ENCODE data around the gene RPAP3. TPM values are rescaled to one million over a fixed set of nuclear protein-coding genes. Genes with fewer than 3 reads are reported as not detected.

The RPAP3 gene
- total and polyA plus RNA-seq, 2 experiments from 2014 or later = 31.4 to 69.9 TPM

DNA sequence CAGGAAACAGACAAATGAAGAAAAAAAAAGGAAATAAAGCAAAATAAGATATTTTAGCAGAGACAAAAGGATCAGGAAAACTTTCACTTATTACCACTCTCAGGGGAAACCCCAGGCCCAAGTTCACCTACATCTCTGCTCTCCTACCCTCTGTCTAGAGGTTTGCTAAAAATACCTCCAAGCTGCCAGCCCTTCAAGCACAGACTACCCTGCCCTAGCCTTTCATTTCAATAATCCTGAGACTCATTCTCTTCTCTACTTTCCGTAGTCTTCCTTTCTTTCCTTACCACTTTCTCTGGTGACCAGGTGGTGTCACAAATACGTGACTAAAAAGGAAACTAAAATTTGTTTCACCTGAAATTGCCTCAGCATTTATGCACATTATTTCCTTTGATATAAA, 33.8 kb downstream of the RPAP3 start:
- no peak overlapping the region for H3K4me3 ChIP-seq
- peaks cover 15% of the 10 kb centered on the region; the same call in 2 of the 3 replicates for H3K4me1 Mint-ChIP-seq
- no peaks in the 10 kb centered on the region for H3K9me3 Mint-ChIP-seq
- no peak overlapping the region for H3K4me3 Mint-ChIP-seq
- ATAC-seq (no peak), DNase-seq (ENCODE audit: low spot score) (no peak)
- H3K27me3 Mint-ChIP-seq (ENCODE audit: insufficient read depth, low read depth, poor library complexity) = no peaks in the 10 kb centered on the region
- H3F3A ChIP-seq (replicated peaks; ENCODE audit: low read depth) = no peaks in the 10 kb centered on the region
- H3K36me3 Mint-ChIP-seq (ENCODE audit: low read depth) = peaks cover 39% of the 10 kb centered on the region
- no peak overlapping the region for H3K27ac ChIP-seq (ENCODE audit: low read depth)
- H3K79me2 ChIP-seq (replicated peaks; ENCODE audit: insufficient read depth) = no peaks in the 10 kb centered on the region
- no peaks in the 10 kb centered on the region for H3K27me3 ChIP-seq (ENCODE audit: insufficient read depth)
- no peaks in the 10 kb centered on the region for H3K9me2 ChIP-seq (ENCODE audit: insufficient read depth)
- no peak for TF ChIP-seq CREB1 (CRISPR knock-in tag; IDR thresholded peaks at IDR 0.05; ENCODE audit: low read depth)
- TF ChIP-seq, protein P1, sequence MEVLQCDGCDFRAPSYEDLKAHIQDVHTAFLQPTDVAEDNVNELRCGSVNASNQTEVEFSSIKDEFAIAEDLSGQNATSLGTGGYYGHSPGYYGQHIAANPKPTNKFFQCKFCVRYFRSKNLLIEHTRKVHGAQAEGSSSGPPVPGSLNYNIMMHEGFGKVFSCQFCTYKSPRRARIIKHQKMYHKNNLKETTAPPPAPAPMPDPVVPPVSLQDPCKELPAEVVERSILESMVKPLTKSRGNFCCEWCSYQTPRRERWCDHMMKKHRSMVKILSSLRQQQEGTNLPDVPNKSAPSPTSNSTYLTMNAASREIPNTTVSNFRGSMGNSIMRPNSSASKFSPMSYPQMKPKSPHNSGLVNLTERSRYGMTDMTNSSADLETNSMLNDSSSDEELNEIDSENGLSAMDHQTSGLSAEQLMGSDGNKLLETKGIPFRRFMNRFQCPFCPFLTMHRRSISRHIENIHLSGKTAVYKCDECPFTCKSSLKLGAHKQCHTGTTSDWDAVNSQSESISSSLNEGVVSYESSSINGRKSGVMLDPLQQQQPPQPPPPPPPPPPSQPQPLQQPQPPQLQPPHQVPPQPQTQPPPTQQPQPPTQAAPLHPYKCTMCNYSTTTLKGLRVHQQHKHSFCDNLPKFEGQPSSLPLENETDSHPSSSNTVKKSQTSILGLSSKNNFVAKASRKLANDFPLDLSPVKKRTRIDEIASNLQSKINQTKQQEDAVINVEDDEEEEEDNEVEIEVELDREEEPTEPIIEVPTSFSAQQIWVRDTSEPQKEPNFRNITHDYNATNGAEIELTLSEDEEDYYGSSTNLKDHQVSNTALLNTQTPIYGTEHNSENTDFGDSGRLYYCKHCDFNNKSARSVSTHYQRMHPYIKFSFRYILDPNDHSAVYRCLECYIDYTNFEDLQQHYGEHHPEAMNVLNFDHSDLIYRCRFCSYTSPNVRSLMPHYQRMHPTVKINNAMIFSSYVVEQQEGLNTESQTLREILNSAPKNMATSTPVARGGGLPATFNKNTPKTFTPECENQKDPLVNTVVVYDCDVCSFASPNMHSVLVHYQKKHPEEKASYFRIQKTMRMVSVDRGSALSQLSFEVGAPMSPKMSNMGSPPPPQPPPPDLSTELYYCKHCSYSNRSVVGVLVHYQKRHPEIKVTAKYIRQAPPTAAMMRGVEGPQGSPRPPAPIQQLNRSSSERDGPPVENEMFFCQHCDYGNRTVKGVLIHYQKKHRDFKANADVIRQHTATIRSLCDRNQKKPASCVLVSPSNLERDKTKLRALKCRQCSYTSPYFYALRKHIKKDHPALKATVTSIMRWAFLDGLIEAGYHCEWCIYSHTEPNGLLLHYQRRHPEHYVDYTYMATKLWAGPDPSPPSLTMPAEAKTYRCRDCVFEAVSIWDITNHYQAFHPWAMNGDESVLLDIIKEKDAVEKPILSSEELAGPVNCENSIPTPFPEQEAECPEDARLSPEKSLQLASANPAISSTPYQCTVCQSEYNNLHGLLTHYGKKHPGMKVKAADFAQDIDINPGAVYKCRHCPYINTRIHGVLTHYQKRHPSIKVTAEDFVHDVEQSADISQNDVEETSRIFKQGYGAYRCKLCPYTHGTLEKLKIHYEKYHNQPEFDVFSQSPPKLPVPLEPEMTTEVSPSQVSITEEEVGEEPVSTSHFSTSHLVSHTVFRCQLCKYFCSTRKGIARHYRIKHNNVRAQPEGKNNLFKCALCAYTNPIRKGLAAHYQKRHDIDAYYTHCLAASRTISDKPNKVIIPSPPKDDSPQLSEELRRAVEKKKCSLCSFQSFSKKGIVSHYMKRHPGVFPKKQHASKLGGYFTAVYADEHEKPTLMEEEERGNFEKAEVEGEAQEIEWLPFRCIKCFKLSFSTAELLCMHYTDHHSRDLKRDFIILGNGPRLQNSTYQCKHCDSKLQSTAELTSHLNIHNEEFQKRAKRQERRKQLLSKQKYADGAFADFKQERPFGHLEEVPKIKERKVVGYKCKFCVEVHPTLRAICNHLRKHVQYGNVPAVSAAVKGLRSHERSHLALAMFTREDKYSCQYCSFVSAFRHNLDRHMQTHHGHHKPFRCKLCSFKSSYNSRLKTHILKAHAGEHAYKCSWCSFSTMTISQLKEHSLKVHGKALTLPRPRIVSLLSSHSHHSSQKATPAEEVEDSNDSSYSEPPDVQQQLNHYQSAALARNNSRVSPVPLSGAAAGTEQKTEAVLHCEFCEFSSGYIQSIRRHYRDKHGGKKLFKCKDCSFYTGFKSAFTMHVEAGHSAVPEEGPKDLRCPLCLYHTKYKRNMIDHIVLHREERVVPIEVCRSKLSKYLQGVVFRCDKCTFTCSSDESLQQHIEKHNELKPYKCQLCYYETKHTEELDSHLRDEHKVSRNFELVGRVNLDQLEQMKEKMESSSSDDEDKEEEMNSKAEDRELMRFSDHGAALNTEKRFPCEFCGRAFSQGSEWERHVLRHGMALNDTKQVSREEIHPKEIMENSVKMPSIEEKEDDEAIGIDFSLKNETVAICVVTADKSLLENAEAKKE (CRISPR knock-in tag; IDR thresholded peaks at IDR 0.05) = no peak
- no peak for TF ChIP-seq ZNF114 (CRISPR knock-in tag; IDR thresholded peaks at IDR 0.05)
- TF ChIP-seq STAT1 (IDR thresholded peaks at IDR 0.05; ENCODE audit: unreplicated experiment) = no peak
- TF ChIP-seq, protein P2, sequence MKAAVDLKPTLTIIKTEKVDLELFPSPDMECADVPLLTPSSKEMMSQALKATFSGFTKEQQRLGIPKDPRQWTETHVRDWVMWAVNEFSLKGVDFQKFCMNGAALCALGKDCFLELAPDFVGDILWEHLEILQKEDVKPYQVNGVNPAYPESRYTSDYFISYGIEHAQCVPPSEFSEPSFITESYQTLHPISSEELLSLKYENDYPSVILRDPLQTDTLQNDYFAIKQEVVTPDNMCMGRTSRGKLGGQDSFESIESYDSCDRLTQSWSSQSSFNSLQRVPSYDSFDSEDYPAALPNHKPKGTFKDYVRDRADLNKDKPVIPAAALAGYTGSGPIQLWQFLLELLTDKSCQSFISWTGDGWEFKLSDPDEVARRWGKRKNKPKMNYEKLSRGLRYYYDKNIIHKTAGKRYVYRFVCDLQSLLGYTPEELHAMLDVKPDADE (IDR thresholded peaks at IDR 0.05) = no peak
- TF ChIP-seq ZNF331 (CRISPR knock-in tag; IDR thresholded peaks at IDR 0.05; ENCODE audit: low read depth) = no peak
- TF ChIP-seq JUNB (IDR thresholded peaks at IDR 0.05; ENCODE audit: unreplicated experiment) = no peak
- no peak for TF ChIP-seq EZH2 (IDR thresholded peaks at IDR 0.05; ENCODE audit: low read depth, unreplicated experiment)
- TF ChIP-seq, protein P3, sequence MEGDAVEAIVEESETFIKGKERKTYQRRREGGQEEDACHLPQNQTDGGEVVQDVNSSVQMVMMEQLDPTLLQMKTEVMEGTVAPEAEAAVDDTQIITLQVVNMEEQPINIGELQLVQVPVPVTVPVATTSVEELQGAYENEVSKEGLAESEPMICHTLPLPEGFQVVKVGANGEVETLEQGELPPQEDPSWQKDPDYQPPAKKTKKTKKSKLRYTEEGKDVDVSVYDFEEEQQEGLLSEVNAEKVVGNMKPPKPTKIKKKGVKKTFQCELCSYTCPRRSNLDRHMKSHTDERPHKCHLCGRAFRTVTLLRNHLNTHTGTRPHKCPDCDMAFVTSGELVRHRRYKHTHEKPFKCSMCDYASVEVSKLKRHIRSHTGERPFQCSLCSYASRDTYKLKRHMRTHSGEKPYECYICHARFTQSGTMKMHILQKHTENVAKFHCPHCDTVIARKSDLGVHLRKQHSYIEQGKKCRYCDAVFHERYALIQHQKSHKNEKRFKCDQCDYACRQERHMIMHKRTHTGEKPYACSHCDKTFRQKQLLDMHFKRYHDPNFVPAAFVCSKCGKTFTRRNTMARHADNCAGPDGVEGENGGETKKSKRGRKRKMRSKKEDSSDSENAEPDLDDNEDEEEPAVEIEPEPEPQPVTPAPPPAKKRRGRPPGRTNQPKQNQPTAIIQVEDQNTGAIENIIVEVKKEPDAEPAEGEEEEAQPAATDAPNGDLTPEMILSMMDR (conservative IDR thresholded peaks at IDR 0.05; ENCODE audit: low read depth in 2 of 2) = no peak
- no peak for TF ChIP-seq EZH2phosphoT487 (IDR thresholded peaks at IDR 0.05; ENCODE audit: unreplicated experiment)
- TF ChIP-seq NANOG (IDR thresholded peaks at IDR 0.05; ENCODE audit: borderline replicate concordance) = no peak
- TF ChIP-seq, protein P4, sequence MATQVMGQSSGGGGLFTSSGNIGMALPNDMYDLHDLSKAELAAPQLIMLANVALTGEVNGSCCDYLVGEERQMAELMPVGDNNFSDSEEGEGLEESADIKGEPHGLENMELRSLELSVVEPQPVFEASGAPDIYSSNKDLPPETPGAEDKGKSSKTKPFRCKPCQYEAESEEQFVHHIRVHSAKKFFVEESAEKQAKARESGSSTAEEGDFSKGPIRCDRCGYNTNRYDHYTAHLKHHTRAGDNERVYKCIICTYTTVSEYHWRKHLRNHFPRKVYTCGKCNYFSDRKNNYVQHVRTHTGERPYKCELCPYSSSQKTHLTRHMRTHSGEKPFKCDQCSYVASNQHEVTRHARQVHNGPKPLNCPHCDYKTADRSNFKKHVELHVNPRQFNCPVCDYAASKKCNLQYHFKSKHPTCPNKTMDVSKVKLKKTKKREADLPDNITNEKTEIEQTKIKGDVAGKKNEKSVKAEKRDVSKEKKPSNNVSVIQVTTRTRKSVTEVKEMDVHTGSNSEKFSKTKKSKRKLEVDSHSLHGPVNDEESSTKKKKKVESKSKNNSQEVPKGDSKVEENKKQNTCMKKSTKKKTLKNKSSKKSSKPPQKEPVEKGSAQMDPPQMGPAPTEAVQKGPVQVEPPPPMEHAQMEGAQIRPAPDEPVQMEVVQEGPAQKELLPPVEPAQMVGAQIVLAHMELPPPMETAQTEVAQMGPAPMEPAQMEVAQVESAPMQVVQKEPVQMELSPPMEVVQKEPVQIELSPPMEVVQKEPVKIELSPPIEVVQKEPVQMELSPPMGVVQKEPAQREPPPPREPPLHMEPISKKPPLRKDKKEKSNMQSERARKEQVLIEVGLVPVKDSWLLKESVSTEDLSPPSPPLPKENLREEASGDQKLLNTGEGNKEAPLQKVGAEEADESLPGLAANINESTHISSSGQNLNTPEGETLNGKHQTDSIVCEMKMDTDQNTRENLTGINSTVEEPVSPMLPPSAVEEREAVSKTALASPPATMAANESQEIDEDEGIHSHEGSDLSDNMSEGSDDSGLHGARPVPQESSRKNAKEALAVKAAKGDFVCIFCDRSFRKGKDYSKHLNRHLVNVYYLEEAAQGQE (IDR thresholded peaks at IDR 0.05; ENCODE audit: unreplicated experiment) = no peak
- no peak for TF ChIP-seq POLR2AphosphoS5 (IDR thresholded peaks at IDR 0.05; ENCODE audit: low read depth)
- peaks cover 14% of the 10 kb centered on the region for H3K4me1 ChIP-seq (ENCODE audit: insufficient read depth)
- no peak overlapping the region for H3K27ac Mint-ChIP-seq
- no peak overlapping the region for H2AFZ ChIP-seq
- no peak overlapping the region for H3K4me2 ChIP-seq
- no peaks in the 10 kb centered on the region for H4K20me1 ChIP-seq (replicated peaks; ENCODE audit: insufficient read depth)
- H3K36me3 ChIP-seq (ENCODE audit: insufficient read depth) = peaks cover 10% of the 10 kb centered on the region; the same call in 1 of the 2 replicates

Measured in GM23338 (cell line).